Activated naive CD8-positive, alpha-beta T cell treated with anti-CD3 and anti-CD28 coated beads, Interleukin-2, amount 50 U/mL, for 24 hours (primary cell): ENCODE data around the gene ISM2.
"Not testable (repeated sequence)": the region's sequence is repeated elsewhere in the genome, so short reads cannot be mapped to it uniquely, and the experiment has no call there.

Experiments used
- ATAC-seq: fragments of 150-1000 bp; cut with Tn5 transposase; one replicate; pipeline ENCODE4 v1.10.0; 2021
- DNase-seq: peaks from one replicate; pipeline ENCODE4 v3.0.0; 2021
- H3K27ac Mint-ChIP-seq: one replicate; pipeline ENCODE4 v1.8.0; 2021; ENCODE audit warnings: mild to moderate bottlenecking, mixed read lengths
- H3K27me3 Mint-ChIP-seq: one replicate; pipeline ENCODE4 v1.8.0; 2021; ENCODE audit warnings: mixed read lengths
- H3K36me3 Mint-ChIP-seq: one replicate; pipeline ENCODE4 v1.8.0; 2021; ENCODE audit warnings: low read depth, mixed read lengths
- H3K4me1 Mint-ChIP-seq: one replicate; pipeline ENCODE4 v1.8.0; 2021; ENCODE audit warnings: mixed read lengths
- H3K4me3 Mint-ChIP-seq: one replicate; pipeline ENCODE4 v1.8.0; 2021; ENCODE audit warnings: mild to moderate bottlenecking, moderate library complexity, mixed read lengths
- H3K9me3 Mint-ChIP-seq: one replicate; pipeline ENCODE4 v1.8.0; 2021; ENCODE audit warnings: mixed read lengths

Gene ISM2

GRCh38 chr14:77498120-77498979 lies at the start of gene ISM2:
TSS of gene ISM2 (minus strand) at chr14:77498816. CDS start at chr14:77498793, 23 bp downstream.
- Mint-ChIP-seq H3K4me1 (peaks cover 6% of the 10 kb centered on the region), H3K9me3 (peaks cover 4% of the 10 kb centered on the region), H3K27me3 (peaks cover 35% of the 10 kb centered on the region), H3K36me3 (peaks cover 3% of the 10 kb centered on the region), H3K4me3 (peak within 1 kb of the TSS; percentile 59), H3K27ac (no peak within 1 kb of the TSS)
- peak; percentile 48 for DNase-seq
- peak; percentile 78 for ATAC-seq

- DNase-seq, result no peak
- H3K4me1 Mint-ChIP-seq, result peaks cover 7% of the 10 kb centered on the region
- ATAC-seq, result no peak
- no peak overlapping the region for H3K4me3 Mint-ChIP-seq
- H3K9me3 Mint-ChIP-seq, result no peaks in the 10 kb centered on the region
- no peak overlapping the region for H3K27ac Mint-ChIP-seq
- peaks cover 40% of the 10 kb centered on the region for H3K36me3 Mint-ChIP-seq
- no peaks in the 10 kb centered on the region for H3K27me3 Mint-ChIP-seq
These were observed 49.0 kb upstream of the ISM2 start for GRCh38 chr14:77547512-77548180.

DNA sequence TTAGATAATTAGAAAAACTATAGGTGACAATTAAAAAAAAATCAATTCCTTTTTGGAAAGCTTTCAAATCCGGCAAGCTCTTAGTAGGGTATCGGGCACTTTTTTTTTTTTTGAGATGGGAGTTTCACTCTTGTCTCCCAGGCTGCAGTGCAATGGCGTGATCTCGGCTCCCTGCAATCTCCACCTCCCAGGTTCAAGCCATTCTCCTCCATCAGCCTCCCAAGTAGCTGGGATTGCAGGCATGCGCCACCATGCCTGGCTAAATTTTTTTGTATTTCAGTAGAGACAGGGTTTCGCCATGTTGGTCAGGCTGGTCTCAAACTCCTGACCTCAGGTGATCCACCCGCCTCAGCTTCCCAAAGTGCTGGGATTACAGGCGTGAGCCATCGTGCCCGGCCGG lies 46.6 kb upstream of the ISM2 start:
- H3K9me3 Mint-ChIP-seq, H3K27ac Mint-ChIP-seq: not testable (repeated sequence)
- H3K36me3 Mint-ChIP-seq, result peaks cover 27% of the 10 kb centered on the region

GRCh38 chr14:77544571-77544970 lies 46.0 kb upstream of the ISM2 start:
- Mint-ChIP-seq H3K36me3 (peaks cover 22% of the 10 kb centered on the region), H3K4me1 (peaks cover 16% of the 10 kb centered on the region), H3K4me3 (no peak overlapping the region), H3K27ac (no peak overlapping the region), H3K27me3 (no peaks in the 10 kb centered on the region), H3K9me3 (no peaks in the 10 kb centered on the region)
- DNase-seq (no peak), ATAC-seq (no peak)

More for the DNA sequence above, 46.6 kb upstream of the ISM2 start:
- DNase-seq, H3K27me3 Mint-ChIP-seq, ATAC-seq, H3K4me3 Mint-ChIP-seq: not testable (repeated sequence)
- H3K4me1 Mint-ChIP-seq, result peaks cover 16% of the 10 kb centered on the region

GRCh38 chr14:77543637-77544334 lies 45.2 kb upstream of the ISM2 start:
- peaks cover 16% of the 10 kb centered on the region for H3K4me1 Mint-ChIP-seq
- H3K9me3 Mint-ChIP-seq, result no peaks in the 10 kb centered on the region
- ATAC-seq (no peak), DNase-seq (no peak)
- H3K27me3 Mint-ChIP-seq, result no peaks in the 10 kb centered on the region
- peaks cover 20% of the 10 kb centered on the region for H3K36me3 Mint-ChIP-seq
- H3K4me3 Mint-ChIP-seq, result no peak overlapping the region
- H3K27ac Mint-ChIP-seq, result no peak overlapping the region

DNA sequence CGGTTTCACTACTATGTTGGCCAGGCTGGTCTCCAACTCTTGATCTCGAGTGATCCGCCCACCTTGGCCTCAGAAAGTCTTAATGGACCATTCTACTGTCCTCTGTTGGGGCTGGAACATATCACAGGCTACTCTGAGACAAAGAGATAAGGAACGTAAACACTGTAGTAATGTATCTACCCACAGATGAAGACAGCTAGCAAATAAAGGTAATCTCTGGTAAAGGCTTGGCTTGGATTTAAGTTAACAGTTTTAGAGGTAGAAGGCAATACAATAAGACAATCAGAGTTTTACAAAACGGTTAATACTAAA lies 44.6 kb upstream of the ISM2 start:
- Mint-ChIP-seq H3K27me3 (no peaks in the 10 kb centered on the region), H3K27ac (no peak overlapping the region), H3K4me3 (no peak overlapping the region), H3K9me3 (no peaks in the 10 kb centered on the region), H3K4me1 (peaks cover 16% of the 10 kb centered on the region), H3K36me3 (peaks cover 14% of the 10 kb centered on the region)
- DNase-seq, result no peak
- ATAC-seq, result no peak

DNA sequence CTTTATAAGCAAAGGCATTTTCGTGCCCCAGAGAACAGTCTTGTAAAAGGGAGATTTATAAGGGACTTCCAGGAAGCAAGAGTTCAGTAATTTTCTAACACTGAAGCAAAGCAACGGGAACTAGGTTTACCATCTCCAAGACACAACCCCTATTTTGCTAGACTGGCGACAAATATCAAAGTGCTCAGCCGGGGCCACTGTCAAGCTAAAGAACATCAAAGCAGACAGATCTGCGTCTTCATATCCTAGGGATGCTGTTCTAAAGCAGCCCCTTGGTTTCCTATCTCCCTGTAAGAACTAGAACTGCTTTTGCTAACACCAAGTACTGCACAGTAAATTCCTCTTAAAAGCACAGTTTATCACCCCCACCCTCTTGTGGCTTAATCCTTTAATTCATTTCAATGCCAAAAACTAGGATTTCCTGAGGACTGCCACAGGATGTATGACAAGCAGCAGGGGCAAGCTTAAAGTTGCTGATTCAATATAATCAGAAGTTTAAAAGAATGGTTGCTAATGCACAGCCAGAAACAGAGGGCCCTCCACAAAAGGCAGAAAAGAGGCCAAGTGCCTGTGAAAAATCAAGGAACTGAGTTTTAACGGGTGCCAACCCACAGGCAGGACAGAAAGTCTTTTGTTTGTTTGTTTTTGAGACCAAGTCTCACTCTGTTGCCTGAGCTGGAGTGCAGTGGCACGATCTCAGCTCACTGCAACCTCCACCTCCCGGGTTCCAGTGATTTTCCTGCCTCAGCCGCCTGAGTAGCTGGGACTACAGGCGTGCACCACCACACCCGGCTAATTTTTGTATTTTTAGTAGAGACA lies 44.0 kb upstream of the ISM2 start:
- peaks cover 16% of the 10 kb centered on the region for H3K4me1 Mint-ChIP-seq
- H3K27ac Mint-ChIP-seq, result no peak overlapping the region
- no peak for DNase-seq
- no peak for ATAC-seq
- no peaks in the 10 kb centered on the region for H3K9me3 Mint-ChIP-seq
- H3K27me3 Mint-ChIP-seq, result no peaks in the 10 kb centered on the region
- no peak overlapping the region for H3K4me3 Mint-ChIP-seq
- peaks cover 11% of the 10 kb centered on the region for H3K36me3 Mint-ChIP-seq

GRCh38 chr14:77541905-77542304 lies 43.3 kb upstream of the ISM2 start:
- DNase-seq (no peak), ATAC-seq (no peak)
- no peaks in the 10 kb centered on the region for H3K9me3 Mint-ChIP-seq
- peak overlapping the region; percentile 57 for H3K27ac Mint-ChIP-seq
- no peaks in the 10 kb centered on the region for H3K27me3 Mint-ChIP-seq
- H3K36me3 Mint-ChIP-seq, result peaks cover 13% of the 10 kb centered on the region
- H3K4me1 Mint-ChIP-seq, result peaks cover 16% of the 10 kb centered on the region
- H3K4me3 Mint-ChIP-seq, result peak overlapping the region; percentile 35

GRCh38 chr14:77536951-77537350 lies 38.3 kb upstream of the ISM2 start:
- H3K27ac Mint-ChIP-seq, H3K4me3 Mint-ChIP-seq, H3K9me3 Mint-ChIP-seq: not testable (repeated sequence)

DNA sequence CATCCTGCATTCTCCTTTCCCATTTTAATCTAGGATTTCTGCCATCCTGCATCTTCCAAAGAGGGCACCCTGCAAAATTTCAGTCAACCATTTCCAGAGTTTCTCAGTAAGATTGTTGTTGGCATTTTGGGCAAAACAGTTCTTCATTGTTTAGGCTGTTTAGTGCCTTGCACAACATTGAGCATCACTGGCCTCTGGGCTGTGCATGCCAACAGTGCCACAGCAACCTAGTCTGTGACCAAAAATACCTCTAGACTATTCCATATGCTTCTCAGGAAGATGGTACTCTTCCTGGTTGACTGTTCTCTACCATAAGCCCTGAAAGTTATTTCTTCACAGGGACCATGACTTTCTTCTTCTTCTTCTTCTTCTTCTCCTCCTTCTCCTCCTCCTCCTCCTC lies 32.5 kb upstream of the ISM2 start:
- Mint-ChIP-seq H3K27ac (no peak overlapping the region), H3K9me3 (no peaks in the 10 kb centered on the region), H3K27me3 (no peaks in the 10 kb centered on the region), H3K36me3 (peaks cover 6% of the 10 kb centered on the region), H3K4me3 (no peak overlapping the region), H3K4me1 (no peaks in the 10 kb centered on the region)
- DNase-seq (no peak), ATAC-seq (no peak)

More at GRCh38 chr14:77536951-77537350, 38.3 kb upstream of the ISM2 start:
- H3K36me3 Mint-ChIP-seq, H3K27me3 Mint-ChIP-seq, DNase-seq, H3K4me1 Mint-ChIP-seq, ATAC-seq: not testable (repeated sequence)

- DNase-seq (no peak), ATAC-seq (no peak)
- Mint-ChIP-seq H3K9me3 (no peaks in the 10 kb centered on the region), H3K4me1 (no peaks in the 10 kb centered on the region), H3K36me3 (peaks cover 3% of the 10 kb centered on the region), H3K27me3 (no peaks in the 10 kb centered on the region), H3K27ac (no peak overlapping the region), H3K4me3 (no peak overlapping the region)
These were observed 31.3 kb upstream of the ISM2 start for GRCh38 chr14:77529963-77530362.

DNA sequence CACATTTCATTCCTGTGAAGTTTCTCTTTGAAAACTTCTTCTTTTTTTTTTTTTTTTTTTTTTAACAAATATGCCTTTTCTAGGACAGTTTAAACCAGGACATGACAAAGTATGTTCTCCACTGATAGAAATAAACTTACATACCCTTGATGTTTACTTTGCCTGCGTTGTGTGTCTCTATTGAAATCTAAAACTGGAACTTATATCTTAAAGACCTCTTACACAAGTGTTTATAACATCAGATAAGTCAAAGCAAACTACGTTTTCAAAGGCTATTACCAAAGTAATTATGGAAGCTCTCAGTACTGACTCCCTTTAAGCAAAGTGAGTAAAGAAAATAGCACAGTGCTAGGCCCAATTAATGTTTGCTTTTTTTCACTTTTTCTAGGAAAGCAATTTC lies 30.6 kb upstream of the ISM2 start:
- H3K27ac Mint-ChIP-seq, result no peak overlapping the region
- no peak overlapping the region for H3K4me3 Mint-ChIP-seq
- no peaks in the 10 kb centered on the region for H3K4me1 Mint-ChIP-seq
- no peaks in the 10 kb centered on the region for H3K9me3 Mint-ChIP-seq
- peaks cover 7% of the 10 kb centered on the region for H3K36me3 Mint-ChIP-seq
- DNase-seq (no peak), ATAC-seq (no peak)
- H3K27me3 Mint-ChIP-seq, result no peaks in the 10 kb centered on the region

GRCh38 chr14:77528701-77529100 lies 30.1 kb upstream of the ISM2 start:
- DNase-seq, ATAC-seq, H3K27ac Mint-ChIP-seq, H3K9me3 Mint-ChIP-seq, H3K27me3 Mint-ChIP-seq, H3K4me1 Mint-ChIP-seq, H3K4me3 Mint-ChIP-seq: not testable (repeated sequence)
- peaks cover 10% of the 10 kb centered on the region for H3K36me3 Mint-ChIP-seq

DNA sequence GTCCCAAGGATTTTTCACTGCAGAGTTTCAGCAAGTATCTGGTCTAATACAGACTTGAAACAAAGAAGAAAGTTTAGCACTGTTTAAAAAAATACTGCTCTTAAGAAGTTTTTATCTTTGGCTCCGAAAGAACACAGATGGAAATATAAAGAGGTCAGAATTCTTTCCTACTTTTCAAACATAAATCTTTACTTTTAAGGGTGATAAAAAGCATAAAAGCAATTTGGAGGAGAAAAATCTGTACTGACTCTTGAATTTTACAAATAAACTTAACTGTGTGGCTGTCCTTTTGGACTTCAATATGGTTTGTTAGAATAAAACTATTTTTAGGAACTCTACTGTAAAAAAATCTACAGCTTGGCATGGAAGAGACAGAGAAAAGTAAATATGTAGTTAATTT lies 27.6 kb upstream of the ISM2 start:
- Mint-ChIP-seq H3K4me1 (no peaks in the 10 kb centered on the region), H3K4me3 (no peak overlapping the region), H3K27ac (no peak overlapping the region), H3K9me3 (no peaks in the 10 kb centered on the region), H3K36me3 (peaks cover 14% of the 10 kb centered on the region), H3K27me3 (no peaks in the 10 kb centered on the region)
- ATAC-seq, result no peak
- DNase-seq, result no peak
